ENCODE results near the gene BCAS3. TPM values are rescaled to one million over a fixed set of nuclear protein-coding genes. Genes with fewer than 3 reads are reported as not detected.

BCAS3 gene
- total RNA-seq, 1 donor from 2014 or later, result 22.6 TPM

GRCh38 chr17:61366076-61366714, 688.5 kb downstream of the BCAS3 start:
- H3K9me3 Mint-ChIP-seq (ENCODE audit: low read depth), result peaks cover 3% of the 10 kb centered on the region
- no peak overlapping the region for H3K4me3 Mint-ChIP-seq (ENCODE audit: unreplicated experiment)
- no peak for DNase-seq (ENCODE audit: low spot score)
- H3K36me3 Mint-ChIP-seq (ENCODE audit: low read depth), result no peaks in the 10 kb centered on the region
- TF ChIP-seq CTCF (IDR thresholded peaks at IDR 0.05), result no peak
- no peak overlapping the region for H3K27ac Mint-ChIP-seq (ENCODE audit: unreplicated experiment)
- H3K27me3 Mint-ChIP-seq (ENCODE audit: low read depth), result no peaks in the 10 kb centered on the region
- peaks cover 6% of the 10 kb centered on the region for H3K4me1 Mint-ChIP-seq (ENCODE audit: low read depth)

- TF ChIP-seq CTCF (IDR thresholded peaks at IDR 0.05), result no peak
- H3K36me3 Mint-ChIP-seq (ENCODE audit: low read depth), result no peaks in the 10 kb centered on the region
- H3K27me3 Mint-ChIP-seq (ENCODE audit: low read depth), result no peaks in the 10 kb centered on the region
- H3K4me1 Mint-ChIP-seq (ENCODE audit: low read depth), result peaks cover 1% of the 10 kb centered on the region
- H3K27ac Mint-ChIP-seq (ENCODE audit: unreplicated experiment), result no peak overlapping the region
- no peak for DNase-seq (ENCODE audit: low spot score)
- no peak overlapping the region for H3K4me3 Mint-ChIP-seq (ENCODE audit: unreplicated experiment)
- H3K9me3 Mint-ChIP-seq (ENCODE audit: low read depth), result peaks cover 3% of the 10 kb centered on the region
These were observed 689.2 kb downstream of the BCAS3 start for GRCh38 chr17:61366715-61367413.

GRCh38 chr17:61368049-61368831, 690.6 kb downstream of the BCAS3 start:
- H3K27ac Mint-ChIP-seq (ENCODE audit: unreplicated experiment), result no peak overlapping the region
- TF ChIP-seq CTCF (IDR thresholded peaks at IDR 0.05), result no peak
- peaks cover 3% of the 10 kb centered on the region for H3K36me3 Mint-ChIP-seq (ENCODE audit: low read depth)
- no peaks in the 10 kb centered on the region for H3K9me3 Mint-ChIP-seq (ENCODE audit: low read depth)
- DNase-seq (ENCODE audit: low spot score), result no peak
- H3K4me1 Mint-ChIP-seq (ENCODE audit: low read depth), result peaks cover 7% of the 10 kb centered on the region
- H3K4me3 Mint-ChIP-seq (ENCODE audit: unreplicated experiment), result no peak overlapping the region
- no peaks in the 10 kb centered on the region for H3K27me3 Mint-ChIP-seq (ENCODE audit: low read depth)

- no peak for TF ChIP-seq CTCF (IDR thresholded peaks at IDR 0.05)
- no peak overlapping the region for H3K4me3 Mint-ChIP-seq (ENCODE audit: unreplicated experiment)
- peaks cover 7% of the 10 kb centered on the region for H3K4me1 Mint-ChIP-seq (ENCODE audit: low read depth)
- H3K27me3 Mint-ChIP-seq (ENCODE audit: low read depth), result no peaks in the 10 kb centered on the region
- no peak overlapping the region for H3K27ac Mint-ChIP-seq (ENCODE audit: unreplicated experiment)
- DNase-seq (ENCODE audit: low spot score), result no peak
- H3K9me3 Mint-ChIP-seq (ENCODE audit: low read depth), result no peaks in the 10 kb centered on the region
- H3K36me3 Mint-ChIP-seq (ENCODE audit: low read depth), result peaks cover 3% of the 10 kb centered on the region
These were observed 691.3 kb downstream of the BCAS3 start for GRCh38 chr17:61368832-61369450.

GRCh38 chr17:61369751-61370150, 692.1 kb downstream of the BCAS3 start:
- no peak overlapping the region for H3K27ac Mint-ChIP-seq (ENCODE audit: unreplicated experiment)
- no peaks in the 10 kb centered on the region for H3K27me3 Mint-ChIP-seq (ENCODE audit: low read depth)
- no peak overlapping the region for H3K4me3 Mint-ChIP-seq (ENCODE audit: unreplicated experiment)
- peaks cover 7% of the 10 kb centered on the region for H3K4me1 Mint-ChIP-seq (ENCODE audit: low read depth)
- no peak for DNase-seq (ENCODE audit: low spot score)
- TF ChIP-seq CTCF (IDR thresholded peaks at IDR 0.05), result no peak
- H3K36me3 Mint-ChIP-seq (ENCODE audit: low read depth), result peaks cover 3% of the 10 kb centered on the region
- no peaks in the 10 kb centered on the region for H3K9me3 Mint-ChIP-seq (ENCODE audit: low read depth)
